ENCODE results near the gene PTPRR.

PTPRR gene

GRCh38 chr12:70646850-70647249 is 273.7 kb downstream of the PTPRR start:
- TF ChIP-seq CTCF (conservative IDR thresholded peaks at IDR 0.05), result no peak
- H3K27ac ChIP-seq, result no peak overlapping the region

GRCh38 chr12:70645494-70646317 is 274.8 kb downstream of the PTPRR start:
- H3K27ac ChIP-seq, result peak overlapping the region; percentile 70
- no peak for TF ChIP-seq CTCF (conservative IDR thresholded peaks at IDR 0.05)

GRCh38 chr12:70644861-70645260 is 275.7 kb downstream of the PTPRR start:
- no peak for TF ChIP-seq CTCF (conservative IDR thresholded peaks at IDR 0.05)
- peak overlapping the region; percentile 70 for H3K27ac ChIP-seq

GRCh38 chr12:70643939-70644338 is 276.6 kb downstream of the PTPRR start:
- no peak for TF ChIP-seq CTCF (conservative IDR thresholded peaks at IDR 0.05)
- peak overlapping the region; percentile 70 for H3K27ac ChIP-seq

GRCh38 chr12:70641691-70642090 is 278.8 kb downstream of the PTPRR start:
- H3K27ac ChIP-seq, result peak overlapping the region; percentile 62
- TF ChIP-seq CTCF (conservative IDR thresholded peaks at IDR 0.05), result no peak

GRCh38 chr12:70640901-70641300 is 279.6 kb downstream of the PTPRR start:
- no peak for TF ChIP-seq CTCF (conservative IDR thresholded peaks at IDR 0.05)
- peak overlapping the region; percentile 62 for H3K27ac ChIP-seq

- H3K27ac ChIP-seq, result peak overlapping the region; percentile 62
- TF ChIP-seq CTCF (conservative IDR thresholded peaks at IDR 0.05), result no peak
These were observed 281.0 kb downstream of the PTPRR start for GRCh38 chr12:70639535-70639934.
